Gastroesophageal sphincter (tissue), 4 donors: ENCODE results near the gene CPNE7. TPM values are rescaled to one million over a fixed set of nuclear protein-coding genes. Genes with fewer than 3 reads are reported as not detected.

Experiments used
- ATAC-seq: fragments of 150-250 bp; one replicate; pipeline ENCODE4 v1.9.1; 2016; ENCODE audit warnings: mild to moderate bottlenecking, moderate library complexity
- H3K27ac ChIP-seq, 4 donors: fragments of 200-600 bp; sonication (generic) in 3 of 4; 1 replicate in 3 of 4; 2 replicates in 1 of 4; pipeline ENCODE4 v1.5.1; 2016 to 2019
- H3K27me3 ChIP-seq: fragments of 200-600 bp; sonication (generic); one replicate; pipeline ENCODE4 v1.5.1; 2019
- H3K36me3 ChIP-seq, 2 donors: fragments of 200-600 bp; sonication (generic); one replicate each; pipeline ENCODE4 v1.5.1; 2019; ENCODE audit warnings: control low read depth in 1 of 2
- H3K4me1 ChIP-seq, 3 donors: fragments of 200-600 bp; sonication (generic); 1 replicate in 2 of 3; 2 replicates in 1 of 3; pipeline ENCODE4 v1.5.1; 2016 to 2019; ENCODE audit warnings: control low read depth in 2 of 3
- H3K4me3 ChIP-seq, 2 donors: fragments of 200-600 bp; sonication (generic); one replicate each; pipeline ENCODE4 v1.5.1; 2019; ENCODE audit warnings: mild to moderate bottlenecking in 1 of 2, moderate library complexity in 1 of 2
- H3K9me3 ChIP-seq, 3 donors: fragments of 200-600 bp; sonication (generic); one replicate each; pipeline ENCODE4 v1.5.1; 2017 to 2019; ENCODE audit warnings: control low read depth in 2 of 3
- EP300 ChIP-seq: sonication (generic); formaldehyde crosslinking; IDR thresholded peaks from one replicate; pipeline ENCODE4 v1.6.1; 2017; ENCODE audit warnings: antibody characterized with exemption, mild to moderate bottlenecking
- POLR2A ChIP-seq, 2 donors: fragments of 450-650 bp; IDR thresholded peaks; one replicate each; pipeline ENCODE4 v1.6.1; 2017; ENCODE audit warnings: antibody characterized with exemption in 2 of 2, mild to moderate bottlenecking in 2 of 2, moderate library complexity in 1 of 2
- POLR2AphosphoS5 ChIP-seq: sonication (generic); formaldehyde crosslinking; IDR thresholded peaks from one replicate; pipeline ENCODE4 v1.6.1; 2017; ENCODE audit warnings: antibody characterized with exemption
- WGBS, 2 donors: methylation state at CpG; one replicate each; pipeline ENCODE4 v1.1.5; 2018; ENCODE audit warnings: low coverage in 1 of 2; 5-methylcytosine and 5-hydroxymethylcytosine counted together
- total RNA-seq, 4 donors: library from RNA; depleted of rRNA; stranded (reverse); fragments of >200 nt; gene quantifications; one replicate each; pipeline ENCODE4 v1.1.0, GENCODE V29; 2016
- TF ChIP-seq, protein P1 (sequence below), 4 experiments: fragments of 200-600 bp in 2 of 4; fragments of 450-650 bp in 2 of 4; sonication (generic) in 1 of 4; IDR thresholded peaks; one replicate each; pipeline ENCODE4 v1.5.1; 2017 to 2019; ENCODE audit warnings: antibody characterized with exemption in 4 of 4, mild to moderate bottlenecking in 2 of 4, moderate library complexity in 2 of 4

CPNE7 gene
- total RNA-seq, 4 donors from 2014 or later, result 0.67 to 1.8 TPM; not detected in 2

DNA sequence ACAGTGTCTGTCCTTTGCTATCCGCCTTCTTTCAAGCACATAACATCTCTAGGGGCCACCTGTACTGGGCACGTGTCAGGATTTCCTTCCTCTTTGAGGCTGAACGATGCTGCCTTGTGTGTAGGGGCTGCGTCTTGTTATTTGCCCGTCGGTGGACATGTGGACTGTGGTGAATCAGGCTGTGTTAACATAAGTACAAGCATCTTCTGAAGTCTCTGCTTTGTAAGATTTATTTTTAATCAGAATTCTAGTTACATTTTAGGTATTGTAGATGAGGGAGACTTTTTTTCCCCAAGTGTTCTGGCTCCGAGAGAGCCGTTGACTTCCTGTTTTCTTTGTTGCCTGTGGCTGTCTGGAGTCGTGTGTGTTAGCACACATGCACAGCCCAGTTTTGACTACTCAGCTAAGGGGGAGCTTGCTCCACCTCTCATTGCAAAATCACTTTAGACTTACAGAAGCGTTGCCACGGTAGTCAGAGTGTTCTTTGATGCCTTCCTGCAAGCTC is 41.3 kb upstream of the CPNE7 start:
- H3K36me3 ChIP-seq, result peaks cover 0 to 98% of the 10 kb centered on the region in 2 donors
- no peaks in the 10 kb centered on the region for H3K9me3 ChIP-seq

GRCh38 chr16:89536371-89536770 is 39.2 kb upstream of the CPNE7 start:
- TF ChIP-seq, protein P1, sequence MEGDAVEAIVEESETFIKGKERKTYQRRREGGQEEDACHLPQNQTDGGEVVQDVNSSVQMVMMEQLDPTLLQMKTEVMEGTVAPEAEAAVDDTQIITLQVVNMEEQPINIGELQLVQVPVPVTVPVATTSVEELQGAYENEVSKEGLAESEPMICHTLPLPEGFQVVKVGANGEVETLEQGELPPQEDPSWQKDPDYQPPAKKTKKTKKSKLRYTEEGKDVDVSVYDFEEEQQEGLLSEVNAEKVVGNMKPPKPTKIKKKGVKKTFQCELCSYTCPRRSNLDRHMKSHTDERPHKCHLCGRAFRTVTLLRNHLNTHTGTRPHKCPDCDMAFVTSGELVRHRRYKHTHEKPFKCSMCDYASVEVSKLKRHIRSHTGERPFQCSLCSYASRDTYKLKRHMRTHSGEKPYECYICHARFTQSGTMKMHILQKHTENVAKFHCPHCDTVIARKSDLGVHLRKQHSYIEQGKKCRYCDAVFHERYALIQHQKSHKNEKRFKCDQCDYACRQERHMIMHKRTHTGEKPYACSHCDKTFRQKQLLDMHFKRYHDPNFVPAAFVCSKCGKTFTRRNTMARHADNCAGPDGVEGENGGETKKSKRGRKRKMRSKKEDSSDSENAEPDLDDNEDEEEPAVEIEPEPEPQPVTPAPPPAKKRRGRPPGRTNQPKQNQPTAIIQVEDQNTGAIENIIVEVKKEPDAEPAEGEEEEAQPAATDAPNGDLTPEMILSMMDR (IDR thresholded peaks at IDR 0.05), result no peak
- TF ChIP-seq POLR2A (IDR thresholded peaks at IDR 0.05) (no peak), EP300 (no peak), POLR2AphosphoS5 (no peak)
- H3K9me3 ChIP-seq, result no peaks in the 10 kb centered on the region
- no peak overlapping the region for H3K4me3 ChIP-seq
- peaks cover 0 to 11% (median 0%) of the 10 kb centered on the region in 3 donors for H3K4me1 ChIP-seq
- no peaks in the 10 kb centered on the region for H3K27me3 ChIP-seq
- ATAC-seq, result no peak
- 94% methylated on average over 17 of the region's 24 CpGs; no CpG with 5 or more reads in 1 of the 2 donors for WGBS, 2 donors
- peaks cover 0 to 81% of the 10 kb centered on the region in 2 donors for H3K36me3 ChIP-seq
- H3K27ac ChIP-seq, result no peak overlapping the region

More for the DNA sequence above, 41.3 kb upstream of the CPNE7 start:
- peak; percentile 63 for ATAC-seq
- no peak for TF ChIP-seq POLR2A (IDR thresholded peaks at IDR 0.05)
- no peak for TF ChIP-seq EP300
- TF ChIP-seq, protein P1 (IDR thresholded peaks at IDR 0.05), result no peak
- no peak for TF ChIP-seq POLR2AphosphoS5
- WGBS, 2 donors, result 67% methylated on average over 11 of the region's 11 CpGs; no CpG with 5 or more reads in 1 of the 2 donors
- Histone ChIP-seq H3K27me3 (no peaks in the 10 kb centered on the region), H3K4me1 (peaks cover 0 to 11% (median 0%) of the 10 kb centered on the region in 3 donors), H3K27ac (peak overlapping the region in 1 of 4 donors; percentile 5), H3K4me3 (no peak overlapping the region)

DNA sequence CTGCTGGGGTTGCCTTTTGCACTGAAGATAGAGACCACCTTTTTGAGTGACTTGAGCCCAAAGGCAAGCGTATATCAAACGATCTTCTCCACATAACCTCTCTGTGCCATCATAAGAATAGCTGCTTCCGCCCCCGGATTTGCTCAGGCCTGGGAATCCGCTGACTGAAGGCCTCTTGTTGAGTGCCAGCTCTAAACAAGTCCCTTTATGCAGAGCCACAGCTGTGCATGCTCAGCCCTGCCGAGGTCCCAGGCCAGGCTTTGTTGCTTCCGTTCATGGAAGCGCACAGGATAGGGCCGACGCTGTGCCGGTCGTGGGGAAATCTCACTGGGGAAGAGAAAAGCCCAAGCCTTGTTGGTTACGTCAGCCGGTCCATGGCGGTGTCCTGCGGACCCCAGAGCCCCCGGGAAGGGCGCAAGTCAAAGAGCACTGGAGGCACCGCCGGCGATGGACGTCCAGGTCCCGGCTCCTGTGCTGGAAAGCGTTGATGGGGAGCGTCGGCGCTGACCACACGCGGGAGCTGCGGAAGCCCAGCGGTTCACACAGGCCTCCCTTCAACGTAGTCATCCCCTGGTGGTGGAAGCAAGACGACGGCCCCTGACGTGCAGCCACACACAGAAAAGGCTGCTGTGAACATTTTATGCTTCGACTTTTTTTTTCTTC is 38.5 kb upstream of the CPNE7 start:
- Histone ChIP-seq H3K27me3 (no peaks in the 10 kb centered on the region), H3K27ac (no peak overlapping the region), H3K36me3 (peaks cover 0 to 81% of the 10 kb centered on the region in 2 donors), H3K4me3 (no peak overlapping the region), H3K9me3 (no peaks in the 10 kb centered on the region), H3K4me1 (peaks cover 0 to 17% (median 0%) of the 10 kb centered on the region in 3 donors)
- ATAC-seq, result peak; percentile 7
- 85% methylated on average over 5 of the region's 36 CpGs; no CpG with 5 or more reads in 1 of the 2 donors for WGBS, 2 donors
- TF ChIP-seq POLR2A (IDR thresholded peaks at IDR 0.05), result no peak
- no peak for TF ChIP-seq POLR2AphosphoS5
- TF ChIP-seq, protein P1 (IDR thresholded peaks at IDR 0.05), result no peak
- TF ChIP-seq EP300, result no peak

- Histone ChIP-seq H3K9me3 (no peaks in the 10 kb centered on the region), H3K27me3 (no peaks in the 10 kb centered on the region), H3K36me3 (peaks cover 0 to 81% of the 10 kb centered on the region in 2 donors), H3K4me3 (no peak overlapping the region), H3K4me1 (peaks cover 0 to 22% (median 0%) of the 10 kb centered on the region in 3 donors), H3K27ac (no peak overlapping the region)
- TF ChIP-seq POLR2AphosphoS5, result no peak
- TF ChIP-seq, protein P1 (IDR thresholded peaks at IDR 0.05), result no peak
- 95% methylated on average over 2 of the region's 7 CpGs; no CpG with 5 or more reads in 1 of the 2 donors for WGBS, 2 donors
- no peak for ATAC-seq
These were observed 38.0 kb upstream of the CPNE7 start for GRCh38 chr16:89537549-89537925.

DNA sequence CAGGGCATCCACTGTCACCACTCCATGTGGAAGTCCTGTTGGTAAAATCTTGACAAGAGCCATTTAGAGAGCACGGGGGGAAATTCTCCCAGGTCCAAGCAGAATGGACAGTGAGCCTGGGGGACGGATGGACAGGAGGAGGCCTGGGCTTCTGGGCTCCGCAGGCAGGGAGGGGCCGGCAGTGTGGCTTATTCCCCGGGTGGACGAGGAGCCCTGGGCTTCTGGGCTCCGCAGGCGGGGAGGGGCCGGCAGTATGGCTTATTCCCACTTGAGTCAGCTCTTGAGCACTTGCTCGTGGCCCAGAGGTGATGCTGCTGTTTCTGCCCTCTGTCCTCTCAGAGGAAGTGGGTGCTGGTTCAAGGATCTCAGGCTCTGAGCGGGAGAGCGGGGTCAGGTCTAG is 37.3 kb upstream of the CPNE7 start:
- no peaks in the 10 kb centered on the region for H3K9me3 ChIP-seq
- peaks cover 0 to 23% (median 0%) of the 10 kb centered on the region in 3 donors for H3K4me1 ChIP-seq
- no peak overlapping the region for H3K27ac ChIP-seq
- TF ChIP-seq, protein P1 (IDR thresholded peaks at IDR 0.05), result no peak
- TF ChIP-seq POLR2AphosphoS5, result no peak
- no peak for TF ChIP-seq POLR2A (IDR thresholded peaks at IDR 0.05)
- TF ChIP-seq EP300, result no peak
- H3K4me3 ChIP-seq, result no peak overlapping the region
- no peaks in the 10 kb centered on the region for H3K27me3 ChIP-seq
- WGBS, 2 donors, result no CpG with 5 or more reads among the region's 12 CpGs
- H3K36me3 ChIP-seq, result peaks cover 0 to 75% of the 10 kb centered on the region in 2 donors
- no peak for ATAC-seq
